ENCODE results near the gene ACER1.
"Not testable (repeated sequence)": the region's sequence is repeated elsewhere in the genome, so short reads cannot be mapped to it uniquely, and the experiment has no call there.

The ACER1 gene

GRCh38 chr19:6333439-6333838 lies at the start of gene ACER1:
Gene ACER1, minus strand, starts transcription at chr19:6333612. Its CDS starts 61 bp downstream, at chr19:6333551.
- DNase-seq: no peak

GRCh38 chr19:6383188-6383587 lies 49.8 kb upstream of the ACER1 start:
- no peak for DNase-seq

GRCh38 chr19:6381030-6381750 lies 47.8 kb upstream of the ACER1 start:
- DNase-seq: no peak

- DNase-seq: no peak
Observed at GRCh38 chr19:6379744-6380143, 46.3 kb upstream of the ACER1 start.

- DNase-seq: no peak
Observed at GRCh38 chr19:6378486-6378885, 45.1 kb upstream of the ACER1 start.

- DNase-seq: no peak
Observed at GRCh38 chr19:6378041-6378440, 44.6 kb upstream of the ACER1 start.

- no peak for DNase-seq
Observed at GRCh38 chr19:6376512-6377190, 43.2 kb upstream of the ACER1 start.

GRCh38 chr19:6375411-6376010 lies 42.1 kb upstream of the ACER1 start, which contains the start of gene PSPN:
Gene PSPN, minus strand, starts transcription at chr19:6375933. Its CDS starts 84 bp downstream, at chr19:6375849.
- DNase-seq: no peak

GRCh38 chr19:6374711-6375410 lies 41.4 kb upstream of the ACER1 start:
- DNase-seq: no peak

- DNase-seq: no peak
Observed at GRCh38 chr19:6374161-6374709, 40.8 kb upstream of the ACER1 start.

- no peak for DNase-seq
Observed at GRCh38 chr19:6373813-6374108, 40.3 kb upstream of the ACER1 start.

GRCh38 chr19:6373096-6373812 lies 39.8 kb upstream of the ACER1 start:
- DNase-seq: peak; percentile 96

GRCh38 chr19:6372594-6373095 lies 39.2 kb upstream of the ACER1 start, which contains the start of gene ALKBH7:
Gene ALKBH7, plus strand, starts transcription at chr19:6372794. Its CDS starts 27 bp downstream, at chr19:6372821.
- peak; percentile 91 for DNase-seq

- no peak for DNase-seq
Observed at GRCh38 chr19:6364353-6364752, 30.9 kb upstream of the ACER1 start.

- DNase-seq: no peak
Observed at GRCh38 chr19:6362351-6362801, 29.0 kb upstream of the ACER1 start.

- no peak for DNase-seq
Observed at GRCh38 chr19:6362027-6362350, 28.6 kb upstream of the ACER1 start.

GRCh38 chr19:6360857-6361216 lies 27.4 kb upstream of the ACER1 start:
- not testable (repeated sequence) for DNase-seq

- not testable (repeated sequence) for DNase-seq
Observed at GRCh38 chr19:6360445-6360844, 27.0 kb upstream of the ACER1 start.

- no peak for DNase-seq
Observed at GRCh38 chr19:6359568-6360341, 26.3 kb upstream of the ACER1 start.

- no peak for DNase-seq
Observed at GRCh38 chr19:6358003-6358402, 24.6 kb upstream of the ACER1 start.

- DNase-seq: no peak
Observed at GRCh38 chr19:6357174-6357573, 23.8 kb upstream of the ACER1 start.

Measured in activated CD4-positive, alpha-beta T cell treated with anti-CD3 and anti-CD28 coated beads for 1 hour (primary cell).